ENCODE data around the gene POTEB2. TPM values are rescaled to one million over a fixed set of nuclear protein-coding genes. Genes with fewer than 3 reads are reported as not detected.
"Not testable (repeated sequence)": the region's sequence is repeated elsewhere in the genome, so short reads cannot be mapped to it uniquely, and the experiment has no call there.

POTEB2 gene
- total RNA-seq (not detected), polyA plus RNA-seq (not detected)
- long read RNA-seq, donor 1, result 0 reads
- long read RNA-seq, donor 2, result 0 reads
- long read RNA-seq, donor 3, result 0 reads

DNA sequence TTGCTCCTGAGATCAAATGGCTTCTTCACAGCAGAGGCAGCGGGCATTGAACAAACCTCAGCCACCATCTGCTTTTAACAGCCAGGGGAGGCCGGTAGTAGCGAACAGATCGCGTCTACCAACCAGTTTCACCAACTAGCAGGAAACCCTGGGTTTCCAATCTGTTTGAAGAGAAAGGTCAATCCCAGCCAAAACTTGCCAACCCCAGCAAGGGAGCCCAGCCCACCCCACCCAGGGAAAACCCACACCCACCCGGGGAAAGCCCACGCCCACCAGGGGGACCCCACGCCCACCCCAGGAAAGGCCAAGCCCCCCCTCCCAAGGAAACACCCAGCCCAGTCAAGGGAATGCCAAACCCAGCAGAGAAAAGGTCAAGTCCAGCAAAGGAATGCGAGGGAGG lies at the start of gene POTEB2:
TSS of gene POTEB2 (minus strand) at position 101 of the 400 bp plus-strand sequence. CDS start at position 68, 33 bp downstream.
- H3K9me3 ChIP-seq; H3K27me3 ChIP-seq; H3K4me1 ChIP-seq (ENCODE audit: insufficient read depth); H3K4me3 ChIP-seq; H3K36me3 ChIP-seq; DNase-seq; intact Hi-C loops (cut with DNase I); H3K27ac ChIP-seq: not testable (repeated sequence)
- no CpG with 5 or more reads among the region's 9 CpGs for WGBS, 3 donors

DNA sequence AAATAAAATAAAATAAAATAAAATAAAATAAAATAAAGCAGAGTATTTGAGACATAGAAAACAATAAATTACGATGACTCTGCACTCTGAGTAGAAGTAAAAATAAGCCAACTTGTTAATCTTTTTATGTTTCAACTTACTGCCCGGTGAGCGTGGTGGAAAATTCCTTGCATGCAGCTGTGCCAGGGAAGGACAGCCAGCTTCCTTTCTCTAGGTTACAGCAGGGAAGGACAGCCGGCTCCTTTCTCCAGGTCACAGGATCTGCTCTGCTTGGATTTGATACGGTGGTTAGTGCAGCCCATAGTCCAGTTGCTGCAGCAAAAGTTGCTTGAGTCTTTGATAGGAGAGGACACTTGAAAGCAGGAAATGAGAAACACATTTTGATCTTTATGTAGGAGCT lies 13.8 kb upstream of the POTEB2 start:
- H3K9me3 ChIP-seq; DNase-seq; H3K27ac ChIP-seq; intact Hi-C loops (cut with DNase I); H3K4me3 ChIP-seq; H3K4me1 ChIP-seq (ENCODE audit: insufficient read depth); H3K27me3 ChIP-seq; H3K36me3 ChIP-seq: not testable (repeated sequence)
- 80% methylated on average over 3 of the region's 5 CpGs; no CpG with 5 or more reads in 2 of the 3 donors for WGBS, 3 donors

DNA sequence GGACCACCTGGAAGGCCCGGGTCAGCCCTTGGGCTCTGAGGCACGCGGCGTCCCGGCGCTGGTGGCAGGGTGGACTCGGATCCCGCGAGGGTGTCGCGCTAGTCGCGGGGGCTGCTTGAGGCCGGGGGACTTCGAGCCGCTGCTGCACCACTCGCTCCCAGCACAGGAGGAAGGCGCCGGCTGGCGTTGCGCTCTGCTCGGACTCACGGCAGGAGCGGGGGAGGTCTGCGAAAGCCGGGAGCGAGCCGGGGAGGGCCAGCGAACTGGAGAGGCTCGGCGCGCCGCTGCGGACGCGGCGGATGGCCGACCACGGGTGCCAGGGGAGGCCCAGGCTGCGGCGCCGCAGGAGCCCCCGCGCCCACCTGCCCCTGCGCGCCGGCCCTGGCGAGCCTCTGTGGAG lies 12.3 kb upstream of the POTEB2 start:
- not testable (repeated sequence) for DNase-seq

DNA sequence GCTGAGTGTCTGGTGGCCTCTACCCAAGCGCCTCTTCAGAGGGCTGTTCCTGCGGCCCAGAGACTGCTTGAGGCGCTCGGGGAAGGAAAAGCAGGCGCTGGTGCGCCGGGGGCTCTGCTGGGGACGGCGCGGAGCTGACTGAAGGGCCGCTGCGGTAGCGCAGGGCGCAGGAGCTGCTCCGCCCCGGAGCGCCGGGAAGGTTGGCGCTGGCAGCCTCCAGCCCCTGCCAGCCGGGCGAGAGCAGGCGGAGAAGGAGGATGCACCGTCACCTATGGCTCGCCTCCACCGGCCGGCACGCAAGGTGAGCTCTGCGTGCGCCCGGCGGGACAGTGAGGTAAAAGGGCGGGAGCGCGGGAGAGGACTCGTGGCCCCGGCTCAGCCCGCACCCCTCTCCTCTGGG lies 11.7 kb upstream of the POTEB2 start:
- H3K27ac ChIP-seq; H3K4me3 ChIP-seq; H3K27me3 ChIP-seq; DNase-seq; H3K36me3 ChIP-seq; intact Hi-C loops (cut with DNase I); H3K4me1 ChIP-seq (ENCODE audit: insufficient read depth); H3K9me3 ChIP-seq: not testable (repeated sequence)
- no CpG with 5 or more reads among the region's 37 CpGs for WGBS, 3 donors

More for the DNA sequence above, 12.3 kb upstream of the POTEB2 start:
- H3K36me3 ChIP-seq; H3K27me3 ChIP-seq; H3K9me3 ChIP-seq; H3K27ac ChIP-seq; H3K4me1 ChIP-seq (ENCODE audit: insufficient read depth); intact Hi-C loops (cut with DNase I); H3K4me3 ChIP-seq: not testable (repeated sequence)
- 14% methylated on average over 20 of the region's 48 CpGs; no CpG with 5 or more reads in 2 of the 3 donors for WGBS, 3 donors

Small RNAs within 50 kb of the gene (microRNA-seq; reads per million reads assigned to microRNA genes)
- 0 reads per million in 3 donors for gene MIR3118-2

Small RNAs within 50 kb of the gene (small RNA-seq; reads per million reads assigned to genes)
- gene AC012414.2 (not detected), gene MIR3118-2 (not detected), gene RNU6-749P (not detected), gene ZNF519P2 (not detected)

All from ovary (tissue), 10 donors.